COR-L47 (cell line): ENCODE measurements around the gene GLI1.
"Not testable (repeated sequence)": the region's sequence is repeated elsewhere in the genome, so short reads cannot be mapped to it uniquely, and the experiment has no call there.

Experiments used
- DNase-seq: peaks from one replicate; lab custom pipeline; 2025; lab: John Stamatoyannopoulos, UW

Gene GLI1

DNA sequence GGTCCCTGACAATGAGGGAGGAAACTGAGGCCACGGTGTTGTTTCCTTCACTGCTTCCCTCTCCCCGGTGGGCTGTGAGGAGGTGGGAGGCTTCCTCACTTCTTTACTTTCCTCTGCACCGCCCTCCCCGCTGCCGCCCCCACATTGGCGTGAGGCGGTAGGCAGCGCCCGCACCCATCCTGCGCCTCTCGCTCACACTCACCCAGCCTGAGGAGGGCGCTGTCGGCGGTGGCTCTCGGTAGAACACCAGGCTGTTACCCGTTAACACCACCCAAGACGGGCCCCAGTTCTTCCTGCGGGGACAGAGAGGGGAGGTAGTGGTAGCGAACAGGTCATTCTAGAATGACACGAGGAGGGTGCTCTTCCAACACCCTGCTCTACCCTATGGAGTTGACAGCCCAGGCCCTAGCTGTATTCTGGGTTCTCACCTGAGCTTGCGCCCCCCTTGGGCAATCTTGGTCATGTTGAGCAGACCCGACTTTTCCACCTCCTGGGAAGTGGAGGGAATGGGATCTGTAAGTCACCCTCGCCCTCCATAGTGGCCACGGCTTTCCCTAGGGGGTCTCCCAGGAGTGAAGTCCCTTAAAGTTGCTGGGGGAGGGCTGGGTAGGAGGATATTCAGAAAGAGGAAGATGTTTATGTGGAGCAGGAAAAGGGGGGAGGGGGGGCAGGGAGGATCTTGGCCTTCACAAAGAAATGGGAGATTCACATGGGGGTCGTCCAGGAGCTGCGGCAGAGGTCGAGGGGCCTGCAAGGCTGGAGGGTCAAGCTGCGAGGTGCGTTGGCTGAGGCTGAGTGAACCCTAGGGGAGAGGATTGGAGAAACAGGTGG lies 16.8 kb downstream of the GLI1 start:
- peak; percentile 28 for DNase-seq

DNA sequence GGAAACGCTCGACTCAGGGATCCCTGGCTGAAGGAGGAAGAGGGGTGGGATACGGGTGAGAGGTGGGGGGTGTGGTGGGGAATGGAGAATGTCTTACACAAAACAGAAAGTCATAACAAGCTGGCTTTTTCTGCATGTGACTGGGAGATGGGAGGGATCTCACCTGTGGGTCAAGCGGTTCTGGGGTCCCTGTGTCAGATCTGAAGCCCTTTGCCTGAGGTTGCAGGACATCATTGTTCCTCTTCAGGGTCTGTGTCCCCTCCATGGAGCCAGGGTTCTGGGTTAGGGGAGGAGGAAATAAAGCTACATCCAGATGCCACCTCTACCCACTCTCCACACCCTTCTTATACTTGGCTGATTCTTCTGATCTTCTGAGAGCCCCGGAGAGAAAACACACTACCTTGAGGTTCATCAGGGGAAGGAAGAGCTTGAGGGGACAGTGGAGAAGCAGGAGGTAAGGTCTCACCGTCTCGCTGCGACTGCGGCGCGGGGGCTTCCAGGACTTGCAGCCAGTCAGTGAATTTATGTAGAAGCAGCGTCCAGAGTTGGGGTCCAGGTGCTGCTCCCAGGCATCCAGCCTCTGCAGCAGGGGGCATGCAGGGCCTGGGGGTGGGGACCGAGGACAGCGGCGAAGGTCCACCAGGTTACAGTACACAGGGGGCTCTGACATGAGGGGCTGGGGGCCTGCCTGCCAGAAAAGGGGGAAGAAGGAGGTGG lies 17.6 kb downstream of the GLI1 start:
- DNase-seq: no peak

GRCh38 chr12:57477710-57478681 lies 18.4 kb downstream of the GLI1 start:
- no peak for DNase-seq

- DNase-seq: no peak
Measured at GRCh38 chr12:57479043-57479375, 19.4 kb downstream of the GLI1 start.

GRCh38 chr12:57479376-57480115 lies 20.0 kb downstream of the GLI1 start, which contains the start of gene ARHGAP9:
TSS of gene ARHGAP9 (minus strand) at chr12:57479866. CDS start at chr12:57479406, 460 bp downstream.
- DNase-seq: no peak

DNA sequence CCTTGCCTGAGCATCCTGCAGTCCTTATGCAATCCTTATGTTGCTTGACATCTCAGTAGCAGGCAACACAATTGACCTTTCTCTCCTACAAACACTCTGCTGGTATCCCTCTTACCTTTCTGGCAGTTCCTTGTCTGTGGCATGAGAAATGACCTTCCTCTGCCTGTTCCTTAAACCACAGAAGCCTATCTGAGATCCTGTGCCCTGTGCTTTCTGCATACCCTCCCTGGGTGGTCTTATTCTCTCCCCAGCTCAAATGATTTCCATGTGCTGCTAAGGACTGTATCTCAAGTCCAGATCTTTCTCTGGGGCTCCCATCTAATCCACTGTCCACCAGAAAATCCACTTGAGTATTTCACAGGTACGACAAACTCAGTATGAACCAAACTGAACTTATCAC lies 22.1 kb downstream of the GLI1 start:
- no peak for DNase-seq

DNA sequence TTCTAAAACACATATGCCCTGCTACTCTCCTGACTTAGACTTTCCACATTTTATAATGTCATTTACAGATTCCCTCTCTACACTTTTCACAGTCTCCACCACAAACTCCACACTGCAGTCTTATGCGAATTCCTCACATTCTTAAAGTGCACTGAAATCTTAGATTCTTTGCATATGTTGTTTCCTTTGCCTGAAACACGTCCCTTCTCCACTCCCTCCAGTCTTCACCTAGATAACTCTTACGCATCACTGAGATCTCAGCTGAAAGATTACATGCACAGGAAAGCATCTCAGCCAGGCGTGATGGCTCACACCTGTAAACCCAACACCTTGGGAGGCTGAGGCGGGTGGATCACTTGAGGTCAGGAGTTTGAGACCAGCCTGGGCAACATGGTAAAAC lies 23.9 kb downstream of the GLI1 start:
- no peak for DNase-seq

DNA sequence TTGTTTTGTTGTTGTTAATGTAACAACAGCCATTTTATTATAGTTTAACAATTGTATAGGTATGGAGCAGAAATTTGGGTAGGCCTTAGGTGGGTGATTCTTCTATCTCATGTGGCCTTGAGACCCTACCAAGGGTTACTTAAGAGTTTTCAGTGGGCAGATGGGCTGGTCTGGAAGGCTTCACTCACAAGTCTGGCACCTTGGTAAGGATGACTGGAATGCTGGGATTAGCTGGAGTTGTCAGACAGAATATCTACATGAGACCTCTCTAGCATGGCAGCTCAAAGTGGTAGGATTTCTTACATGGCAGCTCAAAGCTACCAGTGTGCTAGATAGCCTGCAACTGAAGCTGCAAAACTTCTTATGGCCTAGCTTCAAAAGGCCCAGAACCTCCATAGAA lies 26.1 kb downstream of the GLI1 start:
- DNase-seq: no peak

GRCh38 chr12:57487055-57487596 lies 27.5 kb downstream of the GLI1 start:
- no peak for DNase-seq

DNA sequence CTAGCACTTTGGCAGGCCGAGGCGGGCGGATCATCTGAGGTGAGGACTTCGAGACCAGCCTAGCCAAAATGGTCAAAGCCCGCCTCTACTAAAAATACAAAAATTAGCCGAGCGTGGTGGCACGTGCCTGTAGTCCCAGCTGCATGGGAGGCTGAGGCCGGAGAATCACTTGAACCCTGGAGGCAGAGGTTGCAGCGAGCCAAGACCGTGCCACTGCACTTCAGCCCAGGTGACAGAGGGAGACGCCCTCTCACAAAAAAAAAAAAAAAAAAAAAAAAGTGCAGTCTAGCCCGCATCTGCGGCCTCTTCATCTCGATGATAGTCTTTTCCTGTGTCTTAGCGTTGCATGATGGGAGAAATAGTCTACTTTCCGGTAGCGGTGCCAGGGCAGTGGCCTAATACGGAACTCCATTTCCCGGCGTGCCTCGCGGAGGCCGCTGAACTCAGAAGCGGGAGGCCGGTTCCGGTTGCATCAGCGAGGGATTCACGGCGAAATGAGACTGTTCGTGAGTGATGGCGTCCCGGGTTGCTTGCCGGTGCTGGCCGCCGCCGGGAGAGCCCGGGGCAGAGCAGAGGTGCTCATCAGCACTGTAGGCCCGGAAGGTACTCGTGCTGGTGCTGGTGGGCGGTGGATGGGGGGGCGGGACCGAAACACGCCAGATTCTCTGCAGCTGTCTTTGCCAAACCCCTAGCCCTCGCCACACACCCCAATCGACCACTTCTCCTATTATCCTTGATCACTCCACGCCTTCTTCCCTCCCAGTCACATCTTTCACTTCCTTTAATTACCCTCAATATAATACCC lies 28.2 kb downstream of the GLI1 start, which contains the start of gene MARS1:
Gene MARS1 (plus strand): TSS at position 472 of the 805 bp plus-strand sequence. CDS start 23 bp downstream, at position 495.
- DNase-seq: peak; percentile 95

DNA sequence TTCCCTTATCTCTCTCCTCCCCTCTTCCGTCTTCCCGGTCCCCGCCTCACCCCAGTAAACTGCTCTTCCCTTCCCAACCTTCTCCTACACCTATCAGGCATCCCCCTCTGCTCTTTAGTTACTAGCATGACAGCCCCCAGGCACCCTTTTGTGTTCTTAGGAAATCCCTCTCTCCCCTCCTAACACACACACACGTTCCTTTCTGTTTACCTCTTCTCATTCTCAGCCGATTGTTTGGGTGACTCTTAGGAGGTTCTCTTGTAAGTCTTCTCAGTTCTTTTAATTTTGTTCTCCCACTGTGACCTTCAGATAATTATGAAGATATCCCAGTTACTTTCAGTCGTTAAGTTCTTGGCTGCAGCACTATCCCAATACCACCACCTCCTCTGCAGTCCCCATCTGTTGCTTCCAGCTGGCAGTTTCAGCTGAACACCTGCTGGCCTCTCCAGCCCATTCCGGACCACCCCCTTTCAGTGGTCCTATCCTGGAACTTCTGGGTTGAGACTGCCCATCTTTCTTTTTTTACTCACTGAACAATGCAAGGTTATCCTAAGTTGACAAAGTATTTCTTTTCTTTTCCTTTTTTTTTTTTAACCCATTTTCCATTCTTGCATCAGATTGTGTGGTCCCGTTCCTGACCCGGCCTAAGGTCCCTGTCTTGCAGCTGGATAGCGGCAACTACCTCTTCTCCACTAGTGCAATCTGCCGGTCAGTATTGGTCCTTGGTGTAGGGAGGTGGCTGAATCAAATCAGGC lies 29.0 kb downstream of the GLI1 start:
- DNase-seq: no peak

- DNase-seq: no peak
Measured at GRCh38 chr12:57489157-57489641, 29.6 kb downstream of the GLI1 start.

- no peak for DNase-seq
Measured at GRCh38 chr12:57490126-57490525, 30.5 kb downstream of the GLI1 start.

DNA sequence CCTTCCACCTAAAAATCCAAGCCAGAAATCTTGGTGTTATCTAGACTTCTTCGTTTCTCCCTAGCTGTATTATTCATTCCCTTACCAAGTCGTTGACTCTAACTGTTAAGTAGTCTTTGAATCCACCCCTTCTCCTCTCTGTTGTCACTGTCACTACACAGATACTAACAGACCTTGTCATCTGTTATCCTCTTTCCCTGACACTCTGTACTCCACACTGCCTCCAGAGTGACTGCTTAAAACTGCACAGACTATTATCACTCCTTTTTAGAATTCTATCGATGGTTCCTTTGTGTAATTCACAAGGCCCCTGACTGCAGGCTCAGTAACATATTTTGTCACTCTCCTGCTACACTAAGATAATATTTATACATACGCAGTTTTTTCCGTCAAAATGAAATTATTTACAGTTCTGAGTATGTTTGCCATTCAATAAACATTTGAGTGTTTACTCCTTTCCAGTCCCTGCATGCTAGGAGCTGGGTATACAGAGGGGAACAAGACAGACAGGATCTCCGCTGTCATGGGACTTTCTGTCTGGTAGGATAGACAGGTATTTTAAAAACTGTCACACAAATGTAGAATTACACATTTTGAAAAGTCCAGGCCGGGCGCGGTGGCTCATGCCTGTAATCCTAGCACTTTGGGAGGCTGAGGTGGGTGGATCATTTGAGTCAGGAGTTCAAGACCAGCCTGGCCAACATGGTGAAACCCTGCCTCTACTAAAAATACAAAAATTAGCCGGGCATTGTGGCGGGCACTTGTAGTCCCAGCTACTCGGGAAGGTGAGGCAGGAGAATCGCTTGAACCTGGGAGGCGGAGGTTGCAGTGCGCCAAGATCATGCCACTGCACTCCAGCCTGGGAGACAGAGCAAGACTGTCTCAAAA lies 32.1 kb downstream of the GLI1 start:
- no peak for DNase-seq

- DNase-seq: not testable (repeated sequence)
Measured at GRCh38 chr12:57495051-57495701, 35.6 kb downstream of the GLI1 start.

GRCh38 chr12:57496822-57497221 lies 37.2 kb downstream of the GLI1 start:
- no peak for DNase-seq

DNA sequence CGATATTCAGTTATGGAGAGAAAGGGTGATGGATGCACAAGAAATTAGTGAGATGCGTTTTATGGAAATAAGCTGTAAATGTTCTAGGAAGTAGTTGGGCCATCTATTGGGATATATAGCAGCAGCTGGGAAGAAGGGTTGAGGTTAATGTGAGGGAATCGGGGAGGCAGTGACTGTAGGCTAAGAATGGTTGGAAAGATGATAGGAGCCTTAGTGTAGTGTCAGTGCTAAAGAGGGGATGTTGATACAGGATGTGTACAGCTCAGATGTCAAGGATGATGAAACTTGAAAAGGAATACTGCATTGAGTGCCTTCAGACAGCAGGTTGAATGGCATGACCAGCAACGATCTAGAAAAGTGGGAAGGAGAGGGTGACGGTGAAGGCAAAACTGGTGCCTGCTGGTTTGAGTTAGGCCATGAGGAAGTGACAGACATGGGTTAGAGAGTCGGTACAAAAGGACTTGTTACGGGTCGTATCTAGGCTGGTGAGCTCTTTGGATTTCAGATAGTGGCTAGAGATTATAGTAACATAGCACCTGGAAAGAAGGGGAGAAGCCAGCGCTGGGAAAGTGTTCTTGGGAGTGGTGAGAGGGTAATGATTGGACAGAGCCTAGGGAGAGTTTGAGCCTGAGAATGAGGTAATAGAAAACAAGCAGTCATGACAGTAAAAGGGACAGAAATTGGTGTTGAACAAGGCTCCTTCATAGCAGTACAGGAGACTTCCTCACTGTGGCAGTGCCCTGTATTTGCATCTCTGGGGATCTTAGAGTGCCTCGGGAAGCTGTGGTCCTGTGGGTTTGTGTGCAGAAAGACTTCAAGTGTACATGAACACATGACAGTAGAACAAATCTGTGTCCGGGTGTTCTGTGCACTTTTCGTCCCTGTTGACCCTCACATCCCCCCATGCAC lies 37.9 kb downstream of the GLI1 start:
- DNase-seq: no peak
